ENCODE measurements around the gene DMRT1.
"Not testable (repeated sequence)": the region's sequence is repeated elsewhere in the genome, so short reads cannot be mapped to it uniquely, and the experiment has no call there.

The DMRT1 gene

DNA sequence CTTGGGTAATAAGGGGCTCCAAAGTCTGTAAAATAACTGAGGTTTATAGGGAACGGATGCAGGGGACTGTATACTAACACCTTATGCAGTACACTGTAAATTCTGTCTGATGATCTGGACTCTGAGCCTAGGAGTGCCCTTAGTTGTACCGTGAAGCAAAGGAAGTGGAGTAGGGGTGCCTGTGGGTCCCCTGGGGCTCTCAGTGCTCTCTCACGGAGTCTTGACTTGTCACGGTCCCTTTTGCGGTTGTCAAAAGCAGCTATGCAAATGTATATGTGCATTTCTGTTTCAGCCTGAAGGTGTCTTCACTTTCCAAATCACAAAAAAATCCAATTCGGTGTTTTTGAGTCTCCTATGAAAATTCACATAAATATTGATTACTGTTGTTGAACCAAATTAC, 17.8 kb downstream of the DMRT1 start:
- no peak for DNase-seq (ENCODE audit: low read depth in 2 of 2)

DNA sequence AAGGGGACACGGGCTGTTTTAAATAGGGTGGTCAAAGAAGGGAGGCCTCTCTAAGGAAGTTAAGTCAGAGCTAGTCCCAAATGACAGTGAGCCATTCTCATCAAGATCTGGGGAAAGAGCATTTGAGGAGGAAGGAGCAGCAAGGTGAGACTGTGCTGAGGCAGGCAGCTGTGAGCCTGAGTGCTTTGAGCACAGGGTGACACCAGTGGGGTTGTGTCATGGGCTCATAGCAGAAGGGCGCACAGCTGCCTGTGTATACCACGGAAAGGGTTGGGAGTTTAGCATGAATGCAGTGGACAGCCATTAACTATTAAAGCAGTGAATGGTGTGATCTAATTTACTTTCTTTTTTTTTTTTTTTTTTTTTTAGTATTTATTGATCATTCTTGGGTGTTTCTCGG, 19.2 kb downstream of the DMRT1 start:
- no peak for DNase-seq (ENCODE audit: low read depth in 2 of 2)

DNA sequence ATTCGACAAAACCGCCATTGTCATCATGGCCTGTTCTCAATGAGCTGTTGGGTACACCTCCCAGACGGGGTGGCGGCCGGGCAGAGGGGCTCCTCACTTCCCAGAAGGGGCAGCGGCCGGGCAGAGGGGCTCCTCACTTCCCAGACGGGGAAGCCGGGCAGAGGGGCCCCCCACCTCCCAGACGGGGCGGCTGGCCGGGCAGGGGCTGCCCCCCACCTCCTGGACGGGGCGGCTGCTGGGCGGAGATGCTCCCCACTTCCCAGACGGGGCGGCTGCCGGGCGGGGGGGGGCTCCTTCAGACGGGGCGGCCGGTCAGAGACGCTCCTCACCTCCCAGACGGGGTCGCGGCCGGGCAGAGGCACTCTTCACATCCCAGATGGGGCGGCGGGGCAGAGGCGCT, 20.0 kb downstream of the DMRT1 start:
- DNase-seq (ENCODE audit: low read depth in 2 of 2) = not testable (repeated sequence)

DNA sequence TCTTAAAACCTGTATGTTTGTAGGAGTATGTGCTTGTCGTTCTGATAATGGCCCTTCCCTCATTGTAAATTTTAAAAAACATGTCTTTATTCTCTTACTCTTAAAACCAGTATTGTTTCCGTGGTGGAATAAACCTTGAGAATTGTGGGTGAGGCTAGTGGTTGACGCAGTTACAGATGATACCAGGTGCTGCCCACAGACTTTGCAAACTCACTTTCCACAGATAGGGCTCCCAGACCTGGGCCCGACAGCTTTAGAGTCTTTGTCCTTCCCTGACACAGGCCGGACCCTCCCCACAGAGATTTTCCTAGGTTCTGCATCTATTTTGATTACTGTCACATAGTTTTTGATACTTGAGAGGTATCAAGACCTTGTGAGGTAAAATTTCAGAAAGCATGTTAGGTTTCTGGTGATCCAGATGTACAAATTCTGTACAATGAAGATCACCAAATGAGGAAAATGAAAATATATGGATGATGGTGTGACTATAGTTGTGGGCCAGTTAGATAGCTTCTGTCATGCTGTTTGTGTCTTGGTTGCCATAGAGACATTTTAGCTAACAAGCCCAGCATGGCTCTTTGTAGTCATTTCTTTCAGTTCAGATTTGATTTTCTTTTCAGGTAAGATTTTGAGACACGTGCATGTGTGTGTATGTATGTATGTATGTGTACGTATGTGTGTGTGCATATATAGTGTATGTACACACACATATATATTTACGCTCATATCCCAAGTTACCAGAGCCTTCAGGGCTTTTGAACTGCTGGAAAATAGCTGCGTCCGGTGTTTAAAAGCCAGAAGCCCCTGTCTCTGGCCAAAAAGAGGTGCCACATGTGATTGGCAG, 33.8 kb downstream of the DMRT1 start:
- no peak for DNase-seq (ENCODE audit: low read depth in 2 of 2)

DNA sequence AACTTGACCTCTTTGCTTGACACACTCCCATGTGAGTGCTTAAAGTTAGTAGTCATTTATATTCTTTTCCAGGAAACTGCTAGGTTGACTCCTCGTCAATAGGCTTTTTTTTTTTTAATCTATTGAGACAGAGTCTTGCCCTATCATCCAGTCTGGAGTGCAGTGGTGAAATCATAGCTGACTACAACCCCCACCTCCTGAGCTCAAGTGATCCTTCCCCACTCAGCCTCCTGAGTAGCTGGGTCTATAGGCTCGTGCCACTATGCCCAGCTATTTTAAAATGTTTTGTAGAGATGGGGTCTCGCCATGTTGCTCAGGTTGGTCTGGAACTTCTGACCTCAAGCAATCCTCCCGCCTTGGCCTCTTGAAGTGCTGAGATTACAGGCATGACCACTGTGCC, 34.9 kb downstream of the DMRT1 start:
- DNase-seq (ENCODE audit: low read depth in 2 of 2) = no peak

DNA sequence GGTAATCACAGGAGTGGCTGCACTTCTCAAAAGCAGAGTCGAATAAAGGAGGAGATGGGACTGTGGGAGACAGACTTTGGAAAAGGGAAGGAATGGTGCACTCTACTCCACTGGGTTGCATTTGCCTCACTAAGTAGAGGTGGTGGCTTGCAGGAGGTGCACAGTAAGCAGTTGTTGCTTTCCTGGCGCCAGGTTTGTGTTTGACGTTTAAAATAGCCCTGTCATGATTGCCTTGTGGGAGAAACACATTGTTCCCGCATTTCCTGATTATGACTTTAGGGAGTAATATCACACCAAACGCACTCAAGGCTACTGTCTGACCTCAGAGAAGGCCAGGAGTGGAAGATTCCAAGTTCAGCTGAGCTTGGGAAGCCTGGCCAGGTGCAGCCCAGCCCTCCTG, 36.7 kb downstream of the DMRT1 start:
- DNase-seq (ENCODE audit: low read depth in 2 of 2) = no peak

DNA sequence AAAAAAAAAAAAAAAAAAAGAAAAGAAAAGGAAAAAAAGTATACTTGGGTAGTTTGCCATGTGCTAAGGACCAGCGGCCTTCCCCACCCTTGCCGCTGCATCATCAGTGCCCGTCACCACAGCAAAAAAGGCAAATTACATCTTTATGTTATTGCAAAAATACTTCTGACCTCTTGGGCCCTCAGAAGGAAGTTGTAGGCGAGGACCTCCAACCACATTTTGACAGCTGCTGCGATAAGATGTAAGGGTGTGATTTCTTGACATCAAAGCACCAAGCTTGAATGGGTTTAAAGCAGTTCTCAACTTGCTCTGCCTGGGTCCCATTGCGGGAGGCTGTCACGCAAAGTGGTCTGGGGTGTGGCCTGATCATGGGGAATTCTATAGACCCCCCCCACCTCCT, 39.2 kb downstream of the DMRT1 start:
- no peak for DNase-seq (ENCODE audit: low read depth in 2 of 2)

DNA sequence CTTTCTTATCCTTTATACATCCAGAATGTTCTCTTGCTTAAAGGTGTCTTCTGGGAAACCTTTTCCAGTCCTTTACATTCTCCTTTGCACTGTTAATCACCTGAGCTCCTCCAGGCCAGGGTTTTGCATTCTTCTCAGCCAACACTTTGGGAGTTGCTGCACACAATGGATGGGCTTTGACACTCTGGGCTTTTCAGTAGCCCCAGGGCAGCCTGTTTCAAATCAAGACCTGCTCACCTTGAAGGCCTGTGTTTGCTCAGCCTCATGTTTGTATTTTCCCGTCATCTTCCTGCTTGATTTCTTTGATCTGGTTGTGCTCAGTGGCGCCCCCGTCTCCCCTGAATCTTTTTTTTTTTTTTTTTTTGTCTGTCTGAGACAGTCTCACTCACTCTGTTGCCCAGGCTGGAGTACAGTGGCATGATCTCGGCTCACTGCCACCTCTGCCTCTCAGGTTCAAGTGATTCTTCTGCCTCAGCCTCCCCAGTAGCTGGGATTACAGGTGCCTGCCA, 41.0 kb downstream of the DMRT1 start:
- no peak for DNase-seq (ENCODE audit: low read depth in 2 of 2)

DNA sequence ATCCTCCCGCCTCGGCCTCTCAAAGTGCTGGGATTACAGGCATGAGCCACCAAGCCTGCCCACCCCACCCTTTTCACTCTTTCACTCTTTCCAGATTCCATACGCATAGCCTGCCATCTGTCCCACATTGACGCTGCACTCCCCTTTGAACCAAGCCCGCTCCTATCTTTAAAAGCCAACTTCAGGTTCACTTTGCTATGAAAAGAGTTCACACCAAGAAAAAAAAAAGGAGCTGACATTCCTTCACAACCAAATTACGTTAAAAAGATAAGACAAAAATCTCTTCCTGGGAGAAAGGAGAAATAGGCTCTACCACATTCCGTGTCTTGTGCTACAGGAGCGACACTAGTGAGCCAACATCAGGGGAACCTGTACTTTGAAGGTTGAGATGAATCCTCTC, 41.5 kb downstream of the DMRT1 start:
- no peak for DNase-seq (ENCODE audit: low read depth in 2 of 2)

DNA sequence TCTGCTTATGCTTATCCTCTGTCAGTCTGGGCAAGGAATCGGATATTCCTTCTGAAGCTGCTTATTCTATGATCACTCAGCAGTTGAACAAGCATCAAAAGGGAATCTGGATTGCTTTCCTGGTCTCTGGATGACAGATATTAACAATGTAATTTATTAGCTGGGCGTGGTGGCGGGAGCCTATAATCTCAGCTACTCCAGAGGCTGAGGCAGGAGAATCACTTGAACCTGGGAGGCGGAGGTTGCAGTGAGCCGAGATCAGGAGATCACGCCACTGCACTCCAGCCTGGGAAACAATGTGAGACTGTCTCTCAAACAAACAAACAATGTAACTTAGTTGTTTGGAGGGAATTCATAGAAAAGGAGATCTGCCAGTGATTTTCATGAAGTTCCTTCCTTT, 45.4 kb downstream of the DMRT1 start:
- no peak for DNase-seq (ENCODE audit: low read depth in 2 of 2)

DNA sequence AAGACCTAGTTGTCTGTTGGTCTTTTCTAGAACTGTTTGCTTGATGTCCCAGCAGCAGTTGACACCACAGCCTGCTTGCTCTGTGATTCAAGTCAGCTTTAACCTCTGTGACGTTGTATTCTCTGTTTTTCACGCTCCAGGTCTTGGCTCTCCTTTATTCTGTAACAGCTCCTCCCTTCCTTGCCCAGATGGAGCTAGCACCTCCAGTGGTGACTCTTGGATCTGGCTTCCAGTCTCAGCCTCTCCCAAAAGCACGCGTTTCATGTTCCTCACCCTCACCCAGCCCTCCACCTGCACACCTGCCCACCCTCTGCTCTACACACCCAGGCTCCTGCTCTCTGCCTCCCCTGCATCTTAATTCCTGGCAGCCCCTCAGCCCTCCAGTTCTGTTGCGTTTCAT, 50.6 kb downstream of the DMRT1 start:
- DNase-seq (ENCODE audit: low read depth in 2 of 2) = no peak

DNA sequence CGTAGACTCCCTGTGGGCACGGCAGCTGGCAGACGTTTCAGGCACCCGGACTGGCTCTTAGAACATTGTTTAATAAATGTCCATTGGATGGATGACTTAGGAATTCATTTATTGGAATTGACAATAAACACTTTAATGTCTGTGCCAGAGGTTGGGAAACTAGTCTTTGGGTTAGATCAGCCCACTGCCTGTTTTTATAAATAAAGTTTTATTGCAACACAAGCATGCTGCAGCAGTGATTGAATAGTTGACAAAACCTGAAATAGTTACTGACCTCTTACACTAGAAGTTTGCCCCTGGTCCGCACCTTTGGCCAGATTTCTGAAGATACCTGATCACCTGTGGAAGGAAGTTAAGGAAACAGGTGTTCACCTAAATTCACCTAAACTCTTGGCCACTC, 51.6 kb downstream of the DMRT1 start:
- DNase-seq (ENCODE audit: low read depth in 2 of 2) = no peak

DNA sequence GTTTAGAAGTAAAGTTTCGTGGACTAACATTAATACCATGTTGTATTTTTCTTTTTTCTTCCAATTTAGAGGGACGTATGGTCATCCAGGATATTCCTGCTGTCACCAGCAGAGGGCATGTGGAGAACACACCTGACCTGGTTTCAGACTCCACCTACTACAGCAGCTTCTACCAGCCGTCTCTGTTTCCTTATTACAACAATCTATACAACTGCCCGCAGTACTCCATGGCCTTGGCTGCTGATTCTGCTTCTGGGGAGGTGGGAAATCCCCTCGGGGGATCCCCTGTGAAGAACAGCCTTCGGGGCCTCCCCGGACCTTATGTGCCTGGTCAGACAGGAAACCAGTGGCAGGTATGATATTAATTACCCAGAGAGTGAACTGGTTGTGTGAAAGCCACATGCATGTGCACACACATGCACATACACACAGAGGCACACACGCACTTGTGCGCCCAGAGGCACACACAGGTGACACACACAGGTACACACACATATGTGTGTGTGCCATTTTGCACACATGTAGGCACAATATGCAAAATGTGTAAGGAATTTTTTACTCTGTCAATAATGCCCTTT, 52.4 kb downstream of the DMRT1 start:
- peak; percentile 11 to 50 for DNase-seq (ENCODE audit: low read depth in 2 of 2)

DNA sequence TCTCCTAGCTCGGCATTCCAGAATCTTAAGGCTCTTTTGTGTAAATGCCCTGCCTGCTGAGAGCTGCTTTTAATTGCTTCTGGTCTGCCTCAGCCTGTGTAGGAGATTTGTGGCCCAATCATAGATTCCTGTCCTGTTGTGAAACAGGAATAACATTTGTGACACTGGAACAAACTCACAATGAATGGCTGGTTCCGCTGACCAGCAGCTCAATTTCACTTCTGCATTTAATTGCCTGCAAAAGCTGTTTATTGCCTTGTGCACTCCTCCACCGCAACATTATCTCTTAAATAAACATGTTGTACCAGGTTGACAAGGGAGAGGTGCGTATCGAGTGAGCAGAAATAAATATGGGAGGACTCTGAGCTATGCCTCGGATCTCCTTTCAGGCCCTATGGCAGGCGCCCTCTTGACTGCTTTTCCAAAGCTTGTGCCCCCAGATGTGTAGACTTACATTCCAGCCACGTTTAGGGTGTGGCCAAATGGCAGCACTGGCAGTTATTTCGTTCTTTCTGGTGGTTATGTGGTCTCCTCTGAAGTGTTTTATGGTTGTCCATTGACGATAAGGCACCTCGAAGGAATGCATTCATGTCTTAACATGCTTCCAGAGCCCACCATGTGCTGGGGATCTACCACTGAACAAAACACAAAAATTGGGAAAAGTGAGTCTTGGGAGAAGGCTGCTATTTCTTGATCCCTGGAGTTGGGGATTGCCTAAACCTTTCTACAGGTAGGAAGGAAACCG, 58.1 kb downstream of the DMRT1 start:
- DNase-seq (ENCODE audit: low read depth in 2 of 2) = no peak

DNA sequence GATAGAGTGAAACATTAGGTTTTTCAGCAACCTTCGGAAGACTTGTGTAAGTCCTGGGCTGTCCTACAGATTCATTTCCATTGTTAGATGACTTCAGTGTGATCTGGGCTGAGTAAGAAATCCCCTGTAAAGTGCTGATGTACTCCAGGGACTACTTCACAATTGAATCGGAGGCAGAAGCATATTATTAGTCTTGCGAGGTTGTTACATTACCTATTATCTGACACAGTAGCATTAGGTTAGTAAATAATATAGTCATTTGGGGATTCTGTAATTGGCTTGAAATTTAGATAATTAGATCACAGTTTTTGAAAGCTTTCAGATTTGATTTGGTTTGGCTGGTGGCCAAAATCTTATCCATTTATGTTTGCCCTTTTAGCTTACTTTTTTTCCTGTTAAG, 62.4 kb downstream of the DMRT1 start:
- no peak for DNase-seq (ENCODE audit: low read depth in 2 of 2)

DNA sequence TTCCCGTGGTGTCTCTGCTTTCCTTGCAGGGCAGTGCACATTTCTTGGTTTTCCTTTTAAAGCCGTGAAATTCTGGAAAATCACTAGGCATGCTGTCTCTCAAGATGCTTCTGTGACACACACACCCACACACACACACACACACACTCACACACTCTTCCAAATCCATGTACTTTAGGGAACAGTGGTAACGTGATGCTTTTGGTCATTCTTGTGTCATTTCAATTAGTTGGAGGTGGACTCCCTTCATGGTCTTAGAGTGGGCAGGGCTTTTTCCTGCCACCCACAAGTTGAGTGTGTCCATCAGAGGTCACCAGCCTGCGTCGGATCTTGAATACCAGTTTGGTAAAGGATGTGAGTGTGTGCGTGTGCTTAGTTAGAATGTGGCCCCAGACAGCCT, 64.4 kb downstream of the DMRT1 start:
- DNase-seq (ENCODE audit: low read depth in 2 of 2) = no peak

DNA sequence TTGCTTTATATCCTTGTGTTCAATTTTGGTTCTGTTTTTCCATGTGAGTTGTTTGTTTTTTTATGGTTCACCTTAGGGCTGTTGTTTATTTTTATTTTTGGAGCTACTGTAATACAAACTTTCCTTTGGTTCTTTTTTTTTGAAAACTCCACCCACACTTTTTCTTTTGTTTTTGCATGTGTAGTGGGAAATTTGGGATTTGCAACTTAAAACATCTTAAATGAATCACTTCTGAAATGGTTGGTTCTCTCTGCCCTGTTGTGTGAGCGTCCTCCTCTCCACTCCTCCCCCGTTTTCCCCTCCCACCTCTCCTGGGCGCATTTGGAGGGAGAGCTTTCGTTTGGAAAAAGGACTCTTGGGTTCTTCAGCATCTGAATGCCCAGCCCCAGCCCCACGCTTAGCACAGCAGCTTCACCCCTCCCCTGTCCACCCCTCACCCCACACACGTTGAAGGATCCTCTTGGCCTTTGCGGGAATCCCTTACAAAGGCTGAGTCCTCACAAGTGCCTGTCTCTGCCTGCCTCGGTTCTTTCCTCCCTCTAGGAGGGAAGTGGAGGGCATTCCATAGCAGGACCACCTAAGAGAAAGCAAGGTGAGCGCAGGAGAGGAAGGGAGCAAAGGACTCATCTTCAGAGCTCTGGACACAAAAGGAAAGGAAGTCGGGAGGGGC, 67.2 kb downstream of the DMRT1 start:
- DNase-seq (ENCODE audit: low read depth in 2 of 2) = no peak

DNA sequence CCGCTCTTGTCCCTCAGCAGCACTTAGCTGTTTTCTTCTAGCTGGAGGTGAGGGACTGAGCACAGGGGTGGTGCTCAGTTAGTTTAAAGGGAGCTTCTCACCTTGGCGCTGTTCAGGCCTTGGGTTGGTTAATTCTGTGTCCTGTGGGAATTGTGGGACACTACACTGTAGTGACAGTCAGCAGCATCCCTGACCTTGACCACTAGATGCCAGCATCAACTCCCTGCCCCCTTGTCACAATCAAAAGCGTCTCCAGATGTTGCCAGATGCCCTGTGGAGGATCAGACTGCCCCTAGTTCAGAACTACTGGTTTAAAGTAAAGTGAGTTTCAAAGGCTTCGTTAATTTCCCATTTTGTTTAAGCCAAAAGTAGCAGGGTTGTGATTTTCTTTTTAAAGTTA, 69.5 kb downstream of the DMRT1 start:
- DNase-seq (ENCODE audit: low read depth in 2 of 2) = no peak

DNA sequence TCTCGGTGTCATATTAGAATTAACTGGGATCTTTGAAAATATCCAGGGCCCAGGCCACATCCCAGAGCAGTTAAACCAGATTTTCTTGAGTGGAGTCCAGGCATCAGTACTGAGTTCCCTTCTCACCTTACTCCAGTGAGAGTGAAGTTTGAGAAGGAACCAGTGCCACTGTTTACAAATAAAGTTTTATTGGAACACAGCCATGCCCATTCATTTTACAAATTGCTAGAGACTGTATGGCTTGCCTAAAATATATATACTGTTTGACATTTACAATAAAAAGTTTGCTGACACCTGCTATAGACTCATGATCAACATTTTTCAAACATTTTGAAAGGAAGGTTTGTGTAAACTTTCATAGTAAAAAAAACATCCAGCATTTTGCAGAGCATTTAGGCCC, 71.3 kb downstream of the DMRT1 start:
- no peak for DNase-seq (ENCODE audit: low read depth in 2 of 2)

DNA sequence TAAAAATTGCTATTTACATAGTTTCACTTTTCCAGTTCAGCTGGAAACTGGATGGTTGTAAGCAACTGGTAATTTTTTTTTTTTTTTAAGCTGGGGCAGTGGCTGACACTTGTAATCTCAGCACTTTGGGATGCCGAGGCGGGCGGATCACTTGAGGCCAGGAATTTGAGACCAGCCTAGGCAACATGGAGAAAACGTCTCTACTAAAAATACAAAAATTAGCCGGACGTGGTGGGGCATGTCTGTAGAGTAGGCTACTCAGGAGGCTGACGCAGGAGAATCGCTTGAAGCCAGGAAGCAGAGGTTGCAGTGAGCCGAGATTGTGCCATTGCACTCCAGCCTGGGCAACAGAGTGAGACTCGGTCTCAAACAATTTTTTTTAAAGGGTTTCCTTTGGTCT, 72.0 kb downstream of the DMRT1 start:
- not testable (repeated sequence) for DNase-seq (ENCODE audit: low read depth in 2 of 2)

DNA sequence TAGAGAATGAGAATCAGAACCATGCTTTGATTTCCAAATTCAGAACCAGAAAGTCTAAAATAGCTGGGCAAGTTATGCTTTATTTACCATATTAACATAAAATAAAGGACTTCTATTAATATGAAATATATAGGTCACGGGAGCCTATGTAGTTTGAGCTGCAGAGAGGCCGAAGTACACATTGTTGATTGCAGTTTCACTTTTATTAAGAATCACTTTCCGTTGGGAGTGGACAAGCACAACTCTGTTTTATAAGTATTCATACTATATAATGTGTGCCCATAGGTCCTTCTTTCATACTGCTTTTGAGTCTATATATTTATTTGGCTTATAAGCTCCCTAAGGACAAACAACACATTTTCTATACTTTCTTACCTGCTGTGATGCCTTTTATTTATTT, 76.2 kb downstream of the DMRT1 start:
- no peak for DNase-seq (ENCODE audit: low read depth in 2 of 2)

DNA sequence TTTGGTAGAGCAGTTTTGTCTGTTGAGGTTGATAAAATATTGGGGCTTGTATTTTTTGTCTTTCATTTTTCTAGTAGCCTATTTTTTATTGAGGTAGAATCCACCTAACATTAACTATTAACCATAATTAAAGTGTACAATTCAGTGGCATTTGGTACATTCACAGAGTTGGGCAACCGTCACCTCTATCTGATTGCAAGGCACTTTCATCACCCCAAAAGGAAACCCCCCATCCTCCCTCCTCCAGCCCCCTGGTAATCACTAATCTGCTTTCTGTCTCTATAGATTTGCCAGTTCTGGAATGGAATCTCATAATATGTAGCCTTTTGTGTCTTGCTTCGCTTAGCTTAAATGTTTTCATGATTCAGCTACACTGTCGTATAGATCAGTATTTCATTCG, 79.4 kb downstream of the DMRT1 start:
- DNase-seq (ENCODE audit: low read depth in 2 of 2) = no peak
